GM12878 (cell line): Measurements from ENCODE around the gene CD9.

ENCODE experiments used
- GATAD2B ChIP-seq: fragments of 450-650 bp; conservative IDR thresholded peaks from 2 replicates; pipeline ENCODE4 v1.6.1; 2017; ENCODE audit warnings: low read depth, mild to moderate bottlenecking, moderate library complexity
- MEF2A ChIP-seq: IDR thresholded peaks from 2 replicates; pipeline ENCODE4 v1.6.1; 2011; ENCODE audit warnings: low read depth, mild to moderate bottlenecking, low read length, moderate library complexity; ENCODE audit not compliant: insufficient read depth
- TCF12 ChIP-seq: IDR thresholded peaks from 2 replicates; pipeline ENCODE4 v1.6.1; 2011; ENCODE audit warnings: low read depth, mild to moderate bottlenecking, low read length
- TF ChIP-seq, protein P1 (sequence below), 3 experiments: IDR thresholded peaks in 2 of 3; conservative IDR thresholded peaks in 1 of 3; 2 replicates each; pipeline ENCODE4 v1.5.1; 2011; ENCODE audit warnings: low read depth in 3 of 3, low read length in 3 of 3, mild to moderate bottlenecking in 3 of 3, control low read depth in 2 of 3, moderate library complexity in 2 of 3, inconsistent platforms in 1 of 3, mixed read lengths in 1 of 3; ENCODE audit not compliant: control insufficient read depth in 2 of 3, insufficient read depth in 1 of 3; ENCODE audit errors: extremely low read depth in 1 of 3

DNA sequence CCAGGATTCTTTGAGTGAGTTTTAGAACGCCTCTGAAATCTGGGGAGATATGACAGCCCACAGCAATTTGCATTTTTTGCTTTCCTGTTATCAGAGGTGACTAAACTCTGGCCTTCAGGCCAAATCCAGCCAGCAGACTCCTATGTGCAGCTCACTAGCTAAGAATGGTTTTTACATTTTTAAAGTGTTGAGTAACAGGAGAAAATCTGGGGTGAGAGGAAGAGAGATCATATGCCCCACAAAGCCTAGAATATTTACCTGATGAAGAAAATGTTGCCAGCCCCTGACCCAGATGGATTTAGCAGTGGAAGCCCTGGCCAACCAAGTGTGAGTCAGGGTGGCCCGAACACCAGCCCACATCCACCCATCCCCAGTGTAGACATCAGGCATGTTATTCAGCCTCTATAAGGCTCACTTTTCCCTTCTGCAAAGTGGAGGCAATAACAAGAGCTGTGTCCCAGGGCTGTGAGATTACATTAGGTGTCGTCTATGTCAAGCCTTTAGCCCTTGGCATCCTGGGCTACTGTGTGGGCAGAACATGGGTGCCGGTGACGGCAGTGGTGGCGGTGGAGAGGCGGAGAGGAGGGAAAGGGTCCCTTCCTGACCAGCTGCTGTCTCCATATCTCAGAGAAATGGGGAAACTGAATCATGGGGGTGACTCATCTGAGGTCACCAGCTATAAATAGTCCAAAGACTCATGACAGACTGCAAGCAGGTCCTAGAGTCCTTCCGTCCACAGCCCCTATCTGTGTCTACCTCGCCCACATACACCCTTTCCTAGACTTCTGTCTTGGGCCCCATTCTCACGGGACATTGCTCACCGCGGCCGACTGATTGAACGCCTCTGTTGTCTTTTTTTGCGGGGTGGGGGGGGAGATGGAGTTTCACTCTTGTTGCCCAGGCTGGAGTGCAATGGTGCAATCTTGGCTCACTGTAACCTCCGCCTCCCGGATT lies 32.6 kb upstream of the CD9 start:
- TF ChIP-seq MEF2A (peak; percentile 98), GATAD2B (peak; percentile 46; the same call in 1 of the 2 replicates), TCF12 (peak; percentile 79)
- TF ChIP-seq, protein P1, sequence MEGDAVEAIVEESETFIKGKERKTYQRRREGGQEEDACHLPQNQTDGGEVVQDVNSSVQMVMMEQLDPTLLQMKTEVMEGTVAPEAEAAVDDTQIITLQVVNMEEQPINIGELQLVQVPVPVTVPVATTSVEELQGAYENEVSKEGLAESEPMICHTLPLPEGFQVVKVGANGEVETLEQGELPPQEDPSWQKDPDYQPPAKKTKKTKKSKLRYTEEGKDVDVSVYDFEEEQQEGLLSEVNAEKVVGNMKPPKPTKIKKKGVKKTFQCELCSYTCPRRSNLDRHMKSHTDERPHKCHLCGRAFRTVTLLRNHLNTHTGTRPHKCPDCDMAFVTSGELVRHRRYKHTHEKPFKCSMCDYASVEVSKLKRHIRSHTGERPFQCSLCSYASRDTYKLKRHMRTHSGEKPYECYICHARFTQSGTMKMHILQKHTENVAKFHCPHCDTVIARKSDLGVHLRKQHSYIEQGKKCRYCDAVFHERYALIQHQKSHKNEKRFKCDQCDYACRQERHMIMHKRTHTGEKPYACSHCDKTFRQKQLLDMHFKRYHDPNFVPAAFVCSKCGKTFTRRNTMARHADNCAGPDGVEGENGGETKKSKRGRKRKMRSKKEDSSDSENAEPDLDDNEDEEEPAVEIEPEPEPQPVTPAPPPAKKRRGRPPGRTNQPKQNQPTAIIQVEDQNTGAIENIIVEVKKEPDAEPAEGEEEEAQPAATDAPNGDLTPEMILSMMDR (IDR thresholded peaks at IDR 0.05 in 2 of 3, conservative IDR thresholded peaks at IDR 0.05 in 1 of 3; ENCODE audit: control insufficient read depth in 2 of 3, extremely low read depth in 1 of 3, insufficient read depth in 1 of 3, low read depth in 3 of 3, low read length in 3 of 3): no peak
